Measurements from ENCODE around the gene LYPD5. TPM values are rescaled to one million over a fixed set of nuclear protein-coding genes. Genes with fewer than 3 reads are reported as not detected.

Gene LYPD5
- total RNA-seq, 1 donor from 2014 or later, result not detected

GRCh38 chr19:43763473-43763939 is 38.7 kb downstream of the LYPD5 start:
- no peak for TF ChIP-seq CTCF (conservative IDR thresholded peaks at IDR 0.05; ENCODE audit: low read depth, low read length)
- no peak for DNase-seq (ENCODE audit: low read depth)
- H3K4me3 ChIP-seq (ENCODE audit: low read depth, low read length), result no peak overlapping the region

- H3K4me3 ChIP-seq (ENCODE audit: low read depth, low read length), result no peak overlapping the region
- no peak for DNase-seq (ENCODE audit: low read depth)
- TF ChIP-seq CTCF (conservative IDR thresholded peaks at IDR 0.05; ENCODE audit: low read depth, low read length), result no peak
Measured at GRCh38 chr19:43762814-43763213, 39.4 kb downstream of the LYPD5 start.

GRCh38 chr19:43760941-43761340 is 41.3 kb downstream of the LYPD5 start:
- no peak for DNase-seq (ENCODE audit: low read depth)
- no peak overlapping the region for H3K4me3 ChIP-seq (ENCODE audit: low read depth, low read length)
- no peak for TF ChIP-seq CTCF (conservative IDR thresholded peaks at IDR 0.05; ENCODE audit: low read depth, low read length)

GRCh38 chr19:43759515-43759914 is 42.7 kb downstream of the LYPD5 start:
- DNase-seq (ENCODE audit: low read depth), result no peak
- H3K4me3 ChIP-seq (ENCODE audit: low read depth, low read length), result no peak overlapping the region
- TF ChIP-seq CTCF (conservative IDR thresholded peaks at IDR 0.05; ENCODE audit: low read depth, low read length), result peak; percentile 14

- no peak for DNase-seq (ENCODE audit: low read depth)
- H3K4me3 ChIP-seq (ENCODE audit: low read depth, low read length), result peak overlapping the region; percentile 61
- no peak for TF ChIP-seq CTCF (conservative IDR thresholded peaks at IDR 0.05; ENCODE audit: low read depth, low read length)
Measured at GRCh38 chr19:43755256-43755801, 46.9 kb downstream of the LYPD5 start.

GRCh38 chr19:43754503-43755255 is 47.6 kb downstream of the LYPD5 start, which contains the start of gene SMG9:
Gene SMG9, minus strand, starts transcription at chr19:43754962. Its CDS starts 4,221 bp downstream, at chr19:43750741.
- peak within 1 kb of the TSS; percentile 61 for H3K4me3 ChIP-seq (ENCODE audit: low read depth, low read length)
- peak; percentile 73 for DNase-seq (ENCODE audit: low read depth)
- no peak for TF ChIP-seq CTCF (conservative IDR thresholded peaks at IDR 0.05; ENCODE audit: low read depth, low read length)

GRCh38 chr19:43754253-43754502 is 48.1 kb downstream of the LYPD5 start:
- DNase-seq (ENCODE audit: low read depth), result no peak
- TF ChIP-seq CTCF (conservative IDR thresholded peaks at IDR 0.05; ENCODE audit: low read depth, low read length), result no peak
- H3K4me3 ChIP-seq (ENCODE audit: low read depth, low read length), result peak overlapping the region; percentile 61
